Inflammatory macrophage treated with lipopolysaccharide for 4 hours (primary cell): ENCODE data around the gene ITPKC.

ENCODE experiments used
- DNase-seq: peaks from one replicate; pipeline ENCODE4 v3.0.0-alpha.2; 2020

The ITPKC gene

GRCh38 chr19:40690693-40691420 is 26.1 kb upstream of the ITPKC start:
- DNase-seq: peak; percentile 93

GRCh38 chr19:40691421-40692211 is 25.3 kb upstream of the ITPKC start:
- DNase-seq: no peak

GRCh38 chr19:40692212-40692551 is 24.7 kb upstream of the ITPKC start:
- no peak for DNase-seq

- DNase-seq: no peak
Observed at GRCh38 chr19:40693150-40693788, 23.6 kb upstream of the ITPKC start.

- DNase-seq: no peak
Observed at GRCh38 chr19:40693896-40694295, 23.0 kb upstream of the ITPKC start.

GRCh38 chr19:40695881-40696280 is 21.0 kb upstream of the ITPKC start:
- no peak for DNase-seq

GRCh38 chr19:40697007-40697406 is 19.9 kb upstream of the ITPKC start:
- DNase-seq: no peak

GRCh38 chr19:40700083-40700482 is 16.8 kb upstream of the ITPKC start:
- DNase-seq: no peak

GRCh38 chr19:40701758-40702157 is 15.2 kb upstream of the ITPKC start:
- no peak for DNase-seq

- no peak for DNase-seq
Observed at GRCh38 chr19:40702337-40703012, 14.4 kb upstream of the ITPKC start.

- DNase-seq: no peak
Observed at GRCh38 chr19:40703029-40703755, 13.7 kb upstream of the ITPKC start.

GRCh38 chr19:40704491-40705361 is 12.2 kb upstream of the ITPKC start:
- no peak for DNase-seq

- DNase-seq: no peak
Observed at GRCh38 chr19:40705362-40705651, 11.6 kb upstream of the ITPKC start.

- DNase-seq: no peak
Observed at GRCh38 chr19:40705950-40706619, 10.8 kb upstream of the ITPKC start.

- DNase-seq: no peak
Observed at GRCh38 chr19:40707615-40708014, 9.3 kb upstream of the ITPKC start.

GRCh38 chr19:40709817-40710216 is 7.1 kb upstream of the ITPKC start:
- no peak for DNase-seq

- no peak for DNase-seq
Observed at GRCh38 chr19:40713939-40714338, 3.0 kb upstream of the ITPKC start.

- peak; percentile 87 for DNase-seq
Observed at GRCh38 chr19:40714441-40715299, 2.2 kb upstream of the ITPKC start.

GRCh38 chr19:40716031-40716481 is 856 bp upstream of the ITPKC start:
- DNase-seq: no peak

GRCh38 chr19:40717325-40717879 is 490 bp downstream of the ITPKC start:
- DNase-seq: no peak
